Measurements from ENCODE around the gene FLT1. TPM values are rescaled to one million over a fixed set of nuclear protein-coding genes. Genes with fewer than 3 reads are reported as not detected.

FLT1 gene
- polyA plus RNA-seq, 2 of the 4 experiments (the other 2 are of a cell fraction): not detected

DNA sequence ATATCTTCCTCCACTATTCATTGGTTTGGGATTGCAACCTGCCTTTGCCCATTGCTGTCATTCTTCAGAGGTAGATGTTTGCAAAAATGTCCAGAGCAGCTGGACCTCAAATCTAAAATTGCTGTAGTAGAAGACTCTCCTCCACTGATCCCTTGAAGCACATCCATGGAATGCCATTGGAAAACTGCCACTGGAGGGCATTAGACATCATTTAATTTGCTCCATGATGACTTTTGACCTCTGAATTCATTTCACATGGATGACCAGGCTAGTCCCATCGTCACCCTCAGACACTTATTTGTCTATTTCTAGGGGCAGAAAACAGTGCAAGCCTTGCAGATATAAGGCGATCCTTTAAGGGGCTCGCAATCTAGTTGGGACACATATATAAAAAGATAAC is 33.9 kb upstream of the FLT1 start:
- Histone ChIP-seq H3K4me2 (no peak overlapping the region), H3K4me1 (0 out of 3 replicates have a peak, but pooled peaks cover 5% of the 10 kb centered on the region), H3K4me3 (no peak overlapping the region), H3K9me3 (no peaks in the 10 kb centered on the region), H3K27ac (no peak overlapping the region)
- ChIA-PET CTCF (interaction anchor here (1.0 to 2.1 kb wide), 2 partner anchors 42 to 107 kb away, joined by 3 to 6 read pairs; no protein-coding TSS in a partner anchor), POLR2A (no interaction called here)
- WGBS (ENCODE audit: missing lambda C conversion rate): 56% methylated on average over 3 of the region's 3 CpGs
- no peak for ATAC-seq
- no peak for FAIRE-seq
- DNase-seq (ENCODE audit: low read depth in 1 of 2, low spot score in 1 of 2): no peak
- TF ChIP-seq RAD21 (conservative IDR thresholded peaks at IDR 0.05 in 1 of 2, IDR thresholded peaks at IDR 0.05 in 1 of 2): 0 out of 5 replicates have a peak, but pooled peaks of 1 of the 2 experiments have one; percentile 17
- no peak for TF ChIP-seq REST (IDR thresholded peaks at IDR 0.05)

DNA sequence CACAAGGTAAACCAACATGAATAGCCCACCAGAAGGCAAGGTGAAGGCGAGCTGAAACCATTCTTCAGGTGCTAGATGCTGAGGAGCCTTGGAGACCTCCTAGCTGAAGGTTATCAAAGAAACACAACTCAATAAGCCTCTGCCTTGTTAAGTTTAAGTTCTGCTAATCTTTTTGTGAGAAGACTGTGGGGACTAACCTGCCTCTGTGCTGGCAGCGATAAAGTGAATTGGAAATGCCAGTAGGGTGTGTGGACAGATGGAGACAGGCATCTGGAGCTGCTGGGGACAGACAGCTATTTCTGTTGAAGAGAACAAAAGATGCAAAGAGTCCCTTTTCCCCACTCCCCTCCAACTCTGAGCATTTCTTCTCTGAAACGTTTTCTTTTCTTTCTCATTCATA is 33.5 kb upstream of the FLT1 start:
- no peak overlapping the region for H3K4me3 ChIP-seq
- ChIA-PET POLR2A (no interaction called here), CTCF (interaction anchor here (1.0 to 2.1 kb wide), 2 partner anchors 42 to 108 kb away, joined by 3 to 6 read pairs; no protein-coding TSS in a partner anchor)
- H3K27ac ChIP-seq: no peak overlapping the region
- 0 out of 3 replicates have a peak, but pooled peaks cover 5% of the 10 kb centered on the region for H3K4me1 ChIP-seq
- FAIRE-seq (no peak), DNase-seq (ENCODE audit: low read depth in 1 of 2, low spot score in 1 of 2) (no peak), ATAC-seq (no peak)
- 26% methylated on average over 3 of the region's 3 CpGs for WGBS (ENCODE audit: missing lambda C conversion rate)
- no peak overlapping the region for H3K4me2 ChIP-seq
- no peaks in the 10 kb centered on the region for H3K9me3 ChIP-seq
- TF ChIP-seq JUN (IDR thresholded peaks at IDR 0.05): no peak
- TF ChIP-seq EP300 (IDR thresholded peaks at IDR 0.05): no peak
- TF ChIP-seq BCL3 (IDR thresholded peaks at IDR 0.05): no peak
- no peak for TF ChIP-seq TP53 (CRISPR knock-in tag; IDR thresholded peaks at IDR 0.05)
- no peak for TF ChIP-seq CBX8 (IDR thresholded peaks at IDR 0.05)

DNA sequence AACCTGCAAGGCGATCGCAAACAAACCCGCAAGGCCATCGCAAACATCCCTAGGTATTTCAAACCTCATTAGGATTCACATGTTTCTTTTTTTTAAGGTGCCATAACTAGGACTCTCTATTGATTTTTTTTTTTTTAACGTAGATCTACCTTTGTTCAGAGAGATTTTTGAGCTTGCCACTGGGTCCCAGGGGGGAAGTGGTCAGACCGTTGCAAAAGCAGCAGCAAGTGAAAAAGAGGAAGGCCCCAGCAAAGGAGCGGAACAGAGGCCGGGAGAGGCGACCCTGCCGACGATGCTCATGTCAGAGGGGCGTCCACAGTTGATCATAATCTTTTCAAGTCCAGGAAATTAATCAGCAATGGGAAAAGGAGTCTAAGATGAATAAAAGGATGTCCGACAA is 32.7 kb upstream of the FLT1 start:
- Histone ChIP-seq H3K9me3 (no peaks in the 10 kb centered on the region), H3K4me3 (no peak overlapping the region), H3K4me2 (no peak overlapping the region), H3K4me1 (0 out of 3 replicates have a peak, but pooled peaks cover 5% of the 10 kb centered on the region), H3K27ac (no peak overlapping the region)
- ATAC-seq (no peak), FAIRE-seq (no peak), DNase-seq (ENCODE audit: low read depth in 1 of 2, low spot score in 1 of 2) (no peak)
- ChIA-PET POLR2A (no interaction called here), CTCF (no interaction called here)
- TF ChIP-seq ZSCAN20 (CRISPR knock-in tag; IDR thresholded peaks at IDR 0.05) (no peak), RNF2 (IDR thresholded peaks at IDR 0.05; ENCODE audit: borderline replicate concordance, low read depth) (no peak), MYC (IDR thresholded peaks at IDR 0.05; ENCODE audit: borderline replicate concordance, low read length) (no peak), POLR2AphosphoS2 (conservative IDR thresholded peaks at IDR 0.05; ENCODE audit: low read length) (no peak), TFCP2L1 (CRISPR knock-in tag; IDR thresholded peaks at IDR 0.05) (no peak)
- TF ChIP-seq, protein P1, sequence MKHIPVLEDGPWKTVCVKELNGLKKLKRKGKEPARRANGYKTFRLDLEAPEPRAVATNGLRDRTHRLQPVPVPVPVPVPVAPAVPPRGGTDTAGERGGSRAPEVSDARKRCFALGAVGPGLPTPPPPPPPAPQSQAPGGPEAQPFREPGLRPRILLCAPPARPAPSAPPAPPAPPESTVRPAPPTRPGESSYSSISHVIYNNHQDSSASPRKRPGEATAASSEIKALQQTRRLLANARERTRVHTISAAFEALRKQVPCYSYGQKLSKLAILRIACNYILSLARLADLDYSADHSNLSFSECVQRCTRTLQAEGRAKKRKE (CRISPR knock-in tag; IDR thresholded peaks at IDR 0.05; ENCODE audit: low read depth): no peak
- 55% methylated on average over 13 of the region's 13 CpGs for WGBS (ENCODE audit: missing lambda C conversion rate)

GRCh38 chr13:28526876-28527275 is 31.9 kb upstream of the FLT1 start:
- H3K4me2 ChIP-seq: no peak overlapping the region
- 34% methylated on average over 10 of the region's 10 CpGs for WGBS (ENCODE audit: missing lambda C conversion rate)
- no peak for ATAC-seq
- H3K9me3 ChIP-seq: no peaks in the 10 kb centered on the region
- TF ChIP-seq NR3C1 (IDR thresholded peaks at IDR 0.05) (no peak), SMC3 (IDR thresholded peaks at IDR 0.05) (no peak)
- no peak overlapping the region for H3K4me3 ChIP-seq
- DNase-seq (ENCODE audit: low read depth in 1 of 2, low spot score in 1 of 2): no peak
- ChIA-PET POLR2A (no interaction called here), CTCF (no interaction called here)
- no peak for FAIRE-seq
- no peak overlapping the region for H3K27ac ChIP-seq
- 0 out of 3 replicates have a peak, but pooled peaks cover 3% of the 10 kb centered on the region for H3K4me1 ChIP-seq

All from A549 (cell line).